CD4-positive, alpha-beta T cell treated with Interleukin-2 at 100 ng/mL for 4 hours (primary cell): ENCODE data around the gene ERICH6.
"Not testable (repeated sequence)": the region's sequence is repeated elsewhere in the genome, so short reads cannot be mapped to it uniquely, and the experiment has no call there.

Experiments used
- DNase-seq: peaks from one replicate; pipeline ENCODE4 v3.0.0-alpha.2; 2020; ENCODE audit warnings: low spot score

ERICH6 gene

GRCh38 chr3:150681057-150681456, 22.7 kb downstream of the ERICH6 start:
- DNase-seq, result peak; percentile 16

- DNase-seq, result no peak
These were observed 23.2 kb downstream of the ERICH6 start for GRCh38 chr3:150680562-150680961.

- no peak for DNase-seq
These were observed 28.1 kb downstream of the ERICH6 start for GRCh38 chr3:150675587-150675986.

- no peak for DNase-seq
These were observed 29.8 kb downstream of the ERICH6 start for GRCh38 chr3:150673966-150674365.

GRCh38 chr3:150666167-150666566, 37.6 kb downstream of the ERICH6 start:
- peak; percentile 5 for DNase-seq

- no peak for DNase-seq
These were observed 40.3 kb downstream of the ERICH6 start for GRCh38 chr3:150663461-150663860.

GRCh38 chr3:150662410-150663200, 41.1 kb downstream of the ERICH6 start:
- DNase-seq, result no peak

GRCh38 chr3:150656316-150656715, 47.4 kb downstream of the ERICH6 start:
- DNase-seq, result no peak

GRCh38 chr3:150653110-150653561, 50.6 kb downstream of the ERICH6 start:
- DNase-seq, result no peak

GRCh38 chr3:150640256-150640655, 63.5 kb downstream of the ERICH6 start:
- DNase-seq, result no peak

- no peak for DNase-seq
These were observed 64.5 kb downstream of the ERICH6 start for GRCh38 chr3:150639262-150639661.

GRCh38 chr3:150636258-150636657, 67.5 kb downstream of the ERICH6 start:
- no peak for DNase-seq

- peak; percentile 48 for DNase-seq
These were observed 68.2 kb downstream of the ERICH6 start for GRCh38 chr3:150635526-150635925.

GRCh38 chr3:150635076-150635475, 68.6 kb downstream of the ERICH6 start:
- DNase-seq, result no peak

- no peak for DNase-seq
These were observed 72.1 kb downstream of the ERICH6 start for GRCh38 chr3:150631515-150632221.

- no peak for DNase-seq
These were observed 76.2 kb downstream of the ERICH6 start for GRCh38 chr3:150627557-150627956.

- DNase-seq, result no peak
These were observed 77.4 kb downstream of the ERICH6 start for GRCh38 chr3:150626148-150626930.

GRCh38 chr3:150623945-150624344, 79.8 kb downstream of the ERICH6 start:
- DNase-seq, result no peak

- not testable (repeated sequence) for DNase-seq
These were observed 80.8 kb downstream of the ERICH6 start for GRCh38 chr3:150622955-150623354.

- DNase-seq, result no peak
These were observed 83.6 kb downstream of the ERICH6 start for GRCh38 chr3:150620002-150620689.

- DNase-seq, result peak; percentile 28
These were observed 89.8 kb downstream of the ERICH6 start for GRCh38 chr3:150613709-150614480.
